ENCODE data around the gene LAMC3.

GRCh38 chr9:130965680-130966079 lies 43.3 kb upstream of the LAMC3 start:
- TF ChIP-seq CTCF (conservative IDR thresholded peaks at IDR 0.05; ENCODE audit: low read depth, low read length) (no peak), EZH2phosphoT487 (IDR thresholded peaks at IDR 0.05; ENCODE audit: borderline replicate concordance, low read length) (no peak)
